ENCODE measurements around the gene RRP36. TPM values are rescaled to one million over a fixed set of nuclear protein-coding genes. Genes with fewer than 3 reads are reported as not detected.

RRP36 gene
- total and polyA plus RNA-seq, 2 experiments from 2014 or later = 72.5 to 83.2 TPM

- Histone ChIP-seq H3K9me3 (ENCODE audit: low read depth) (no peaks in the 10 kb centered on the region), H3K36me3 (replicated peaks; ENCODE audit: insufficient read depth, low read depth) (no peaks in the 10 kb centered on the region), H4K20me1 (ENCODE audit: insufficient read depth, poor library complexity, severe bottlenecking) (peaks cover 3% of the 10 kb centered on the region), H3K79me2 (peaks cover 30% of the 10 kb centered on the region), H3K4me2 (peak overlapping the region; percentile 95), H2AFZ (peak overlapping the region; percentile 22), H3K4me1 (ENCODE audit: insufficient read depth) (peaks cover 14% of the 10 kb centered on the region), H3K9me2 (replicated peaks; ENCODE audit: insufficient read depth) (no peaks in the 10 kb centered on the region), H3K27me3 (no peaks in the 10 kb centered on the region), H3K27ac (peak overlapping the region; percentile 47), H3K4me3 (peak overlapping the region; percentile 35)
- DNase-seq (ENCODE audit: low spot score) = peak; percentile 33
- no peak for TF ChIP-seq EZH2 (IDR thresholded peaks at IDR 0.05; ENCODE audit: borderline replicate concordance)
- TF ChIP-seq EZH2phosphoT487 (IDR thresholded peaks at IDR 0.05; ENCODE audit: low read depth, severe bottlenecking, unreplicated experiment) = no peak
- no peak for TF ChIP-seq CTCF (IDR thresholded peaks at IDR 0.05; ENCODE audit: poor library complexity)
- WGBS (ENCODE audit: low lambda C conversion rate, missing lambda C conversion rate) = 24% methylated on average over 8 of the region's 13 CpGs
Measured at GRCh38 chr6:42984924-42985475, 36.4 kb upstream of the RRP36 start.

- DNase-seq (ENCODE audit: low spot score) = no peak
- Histone ChIP-seq H3K4me1 (ENCODE audit: insufficient read depth) (peaks cover 14% of the 10 kb centered on the region), H3K9me3 (ENCODE audit: low read depth) (no peaks in the 10 kb centered on the region), H3K79me2 (peaks cover 46% of the 10 kb centered on the region), H3K27ac (no peak overlapping the region), H3K4me3 (no peak overlapping the region), H2AFZ (no peak overlapping the region), H3K4me2 (no peak overlapping the region), H4K20me1 (ENCODE audit: insufficient read depth, poor library complexity, severe bottlenecking) (peaks cover 3% of the 10 kb centered on the region), H3K27me3 (no peaks in the 10 kb centered on the region), H3K36me3 (replicated peaks; ENCODE audit: insufficient read depth, low read depth) (no peaks in the 10 kb centered on the region), H3K9me2 (replicated peaks; ENCODE audit: insufficient read depth) (no peaks in the 10 kb centered on the region)
- no peak for TF ChIP-seq CTCF (IDR thresholded peaks at IDR 0.05; ENCODE audit: poor library complexity)
- TF ChIP-seq EZH2phosphoT487 (IDR thresholded peaks at IDR 0.05; ENCODE audit: low read depth, severe bottlenecking, unreplicated experiment) = no peak
- no peak for TF ChIP-seq EZH2 (IDR thresholded peaks at IDR 0.05; ENCODE audit: borderline replicate concordance)
- WGBS (ENCODE audit: low lambda C conversion rate, missing lambda C conversion rate) = 87% methylated on average over 5 of the region's 5 CpGs
Measured at GRCh38 chr6:42987533-42988451, 33.6 kb upstream of the RRP36 start.

- DNase-seq (ENCODE audit: low spot score) = no peak
- Histone ChIP-seq H2AFZ (no peak overlapping the region), H3K79me2 (peaks cover 52% of the 10 kb centered on the region), H4K20me1 (ENCODE audit: insufficient read depth, poor library complexity, severe bottlenecking) (peaks cover 3% of the 10 kb centered on the region), H3K4me1 (ENCODE audit: insufficient read depth) (peaks cover 12% of the 10 kb centered on the region), H3K27ac (no peak overlapping the region), H3K4me2 (no peak overlapping the region), H3K9me3 (ENCODE audit: low read depth) (no peaks in the 10 kb centered on the region), H3K9me2 (replicated peaks; ENCODE audit: insufficient read depth) (no peaks in the 10 kb centered on the region), H3K4me3 (no peak overlapping the region), H3K36me3 (replicated peaks; ENCODE audit: insufficient read depth, low read depth) (no peaks in the 10 kb centered on the region), H3K27me3 (no peaks in the 10 kb centered on the region)
- no peak for TF ChIP-seq EZH2phosphoT487 (IDR thresholded peaks at IDR 0.05; ENCODE audit: low read depth, severe bottlenecking, unreplicated experiment)
- TF ChIP-seq CTCF (IDR thresholded peaks at IDR 0.05; ENCODE audit: poor library complexity) = no peak
- no peak for TF ChIP-seq EZH2 (IDR thresholded peaks at IDR 0.05; ENCODE audit: borderline replicate concordance)
- WGBS (ENCODE audit: low lambda C conversion rate, missing lambda C conversion rate) = 85% methylated on average over 1 of the region's 1 CpG
Measured at GRCh38 chr6:42988486-42989020, 32.9 kb upstream of the RRP36 start.

All from hepatocyte (in vitro differentiated cells).